HG02981 (cell line): ENCODE results near the gene CDAN1.
"Not testable (repeated sequence)": the region's sequence is repeated elsewhere in the genome, so short reads cannot be mapped to it uniquely, and the experiment has no call there.

Experiments used
- ATAC-seq: cut with Tn5 transposase; IDR thresholded peaks from one replicate; pipeline ENCODE4 v1.9.1; 2021; ENCODE audit warnings: mild to moderate bottlenecking, moderate library complexity; ENCODE audit not compliant: unreplicated experiment

CDAN1 gene

GRCh38 chr15:42712584-42712983, 24.3 kb downstream of the CDAN1 start:
- ATAC-seq = no peak

DNA sequence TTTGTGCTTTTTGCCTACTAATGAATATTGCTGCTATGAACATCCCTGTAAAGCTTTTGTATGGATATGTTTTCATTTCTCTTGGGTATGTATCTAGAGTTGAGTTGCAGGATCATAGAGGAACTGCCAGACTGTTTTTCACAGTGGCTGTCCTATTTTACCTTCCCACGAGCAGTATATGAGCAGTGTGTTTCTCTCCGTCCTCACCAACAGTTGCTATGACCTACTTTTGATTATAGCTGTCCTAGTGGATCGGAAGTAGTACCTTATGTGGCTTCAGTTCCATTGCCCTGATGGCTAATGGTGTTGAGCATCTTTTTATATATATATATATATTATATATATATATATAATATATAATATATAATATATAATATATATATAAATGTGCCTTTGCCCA, 25.2 kb downstream of the CDAN1 start:
- no peak for ATAC-seq

GRCh38 chr15:42710662-42711061, 26.3 kb downstream of the CDAN1 start:
- no peak for ATAC-seq

- no peak for ATAC-seq
Measured at GRCh38 chr15:42707873-42708544, 28.9 kb downstream of the CDAN1 start.

- no peak for ATAC-seq
Measured at GRCh38 chr15:42707068-42707467, 29.9 kb downstream of the CDAN1 start.

DNA sequence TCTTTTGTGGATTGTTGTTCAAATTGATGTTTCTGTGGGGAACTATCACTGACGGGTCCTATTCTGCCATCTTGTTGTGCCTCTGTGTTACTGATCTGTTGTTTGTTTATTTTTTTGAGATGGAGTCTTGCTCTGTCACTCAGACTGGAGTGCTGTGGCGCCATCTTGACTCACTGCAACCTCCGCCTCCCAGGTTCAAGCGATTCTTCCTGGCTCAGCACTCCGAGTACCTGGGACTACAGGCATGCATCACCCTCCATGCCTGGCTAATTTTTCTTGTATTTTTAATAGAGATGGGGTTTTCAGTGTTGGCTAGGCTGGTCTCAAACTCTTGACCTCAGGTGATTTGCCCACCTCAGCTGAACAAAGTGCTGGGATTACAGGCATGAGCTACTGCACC, 31.6 kb downstream of the CDAN1 start:
- ATAC-seq = no peak

GRCh38 chr15:42704492-42704926, 32.4 kb downstream of the CDAN1 start:
- no peak for ATAC-seq

GRCh38 chr15:42696626-42697025, 40.3 kb downstream of the CDAN1 start:
- ATAC-seq = no peak

GRCh38 chr15:42695527-42696071, 41.3 kb downstream of the CDAN1 start:
- ATAC-seq = no peak

GRCh38 chr15:42694398-42694797, 42.5 kb downstream of the CDAN1 start:
- ATAC-seq = no peak

GRCh38 chr15:42693942-42694341, 43.0 kb downstream of the CDAN1 start:
- no peak for ATAC-seq

DNA sequence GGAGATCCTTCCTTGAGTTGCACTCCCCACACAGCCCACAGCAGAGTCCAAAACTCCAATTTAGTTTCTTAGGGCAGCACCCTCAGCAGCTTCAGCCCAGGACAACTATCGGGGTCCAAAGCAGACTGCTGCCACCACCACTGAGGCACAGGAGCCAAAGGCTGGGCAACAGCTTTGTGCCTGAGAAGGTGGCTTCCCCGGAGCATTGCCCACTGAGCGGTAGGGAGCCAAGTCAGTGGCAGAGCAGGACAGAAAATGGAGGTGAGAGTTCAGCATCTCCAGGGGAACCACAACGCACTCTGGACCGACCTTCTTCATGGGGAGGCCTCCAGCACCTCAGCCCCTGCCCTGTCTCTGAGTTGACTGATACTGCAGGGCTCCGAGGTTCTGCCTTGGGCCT, 43.4 kb downstream of the CDAN1 start:
- no peak for ATAC-seq

DNA sequence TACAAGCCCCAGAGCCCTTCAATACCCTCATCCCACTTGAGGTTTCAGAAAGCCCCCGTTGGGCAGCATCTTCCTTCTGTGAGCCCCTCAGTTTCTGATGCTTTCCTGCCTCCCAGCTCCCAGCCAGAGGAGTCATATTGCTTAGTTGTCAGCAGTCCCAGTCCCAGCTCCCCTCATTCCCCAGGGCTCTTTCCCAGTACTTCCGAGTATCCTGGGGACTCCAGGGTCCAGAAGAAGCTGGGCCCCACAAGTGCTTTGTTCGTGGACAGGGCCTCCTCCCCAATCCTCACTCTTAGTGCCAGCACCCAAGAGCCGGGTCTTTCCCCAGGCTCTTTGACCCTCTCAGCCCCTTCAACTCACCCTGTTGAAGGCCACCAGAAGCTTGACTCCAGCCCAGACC, 43.9 kb downstream of the CDAN1 start:
- ATAC-seq = no peak

- ATAC-seq = no peak
Measured at GRCh38 chr15:42692536-42692935, 44.4 kb downstream of the CDAN1 start.

DNA sequence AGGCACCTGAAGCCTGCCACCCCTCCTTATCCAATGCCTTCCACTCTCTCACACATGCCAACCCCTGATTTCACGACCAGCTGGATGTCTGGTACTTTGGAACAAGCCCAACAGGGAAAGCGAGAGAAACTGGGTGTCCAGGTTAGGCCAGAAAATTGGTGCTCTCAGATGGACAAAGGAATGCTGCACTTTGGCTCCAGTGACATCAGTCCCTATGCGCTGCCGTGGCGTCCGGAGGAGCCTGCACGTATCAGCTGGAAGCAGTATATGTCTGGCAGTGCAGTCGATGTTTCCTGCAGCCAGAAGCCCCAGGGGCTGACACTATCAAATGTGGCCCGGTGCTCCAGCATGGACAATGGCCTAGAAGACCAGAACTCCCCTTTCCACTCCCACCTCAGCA, 45.2 kb downstream of the CDAN1 start:
- ATAC-seq = no peak

DNA sequence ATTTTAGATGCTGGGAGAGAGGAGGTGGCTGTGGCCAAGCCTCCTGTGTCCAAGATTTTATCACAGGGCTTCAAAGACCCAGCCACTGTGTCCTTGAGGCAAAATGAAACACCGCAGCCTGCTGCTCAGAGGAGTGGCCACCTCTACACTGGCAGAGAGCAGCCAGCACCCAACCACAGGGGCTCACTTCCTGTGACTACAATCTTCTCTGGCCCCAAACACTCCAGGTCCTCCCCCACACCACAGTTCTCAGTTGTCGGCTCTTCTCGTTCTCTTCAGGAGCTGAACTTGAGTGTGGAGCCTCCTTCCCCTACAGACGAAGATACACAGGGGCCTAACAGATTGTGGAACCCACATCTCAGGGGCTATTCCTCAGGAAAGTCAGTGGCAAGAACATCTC, 45.6 kb downstream of the CDAN1 start:
- no peak for ATAC-seq

- no peak for ATAC-seq
Measured at GRCh38 chr15:42688301-42688700, 48.6 kb downstream of the CDAN1 start.

GRCh38 chr15:42687740-42688139, 49.2 kb downstream of the CDAN1 start:
- ATAC-seq = no peak

- no peak for ATAC-seq
Measured at GRCh38 chr15:42686281-42686680, 50.6 kb downstream of the CDAN1 start.

- ATAC-seq = no peak
Measured at GRCh38 chr15:42681119-42681518, 55.8 kb downstream of the CDAN1 start.

DNA sequence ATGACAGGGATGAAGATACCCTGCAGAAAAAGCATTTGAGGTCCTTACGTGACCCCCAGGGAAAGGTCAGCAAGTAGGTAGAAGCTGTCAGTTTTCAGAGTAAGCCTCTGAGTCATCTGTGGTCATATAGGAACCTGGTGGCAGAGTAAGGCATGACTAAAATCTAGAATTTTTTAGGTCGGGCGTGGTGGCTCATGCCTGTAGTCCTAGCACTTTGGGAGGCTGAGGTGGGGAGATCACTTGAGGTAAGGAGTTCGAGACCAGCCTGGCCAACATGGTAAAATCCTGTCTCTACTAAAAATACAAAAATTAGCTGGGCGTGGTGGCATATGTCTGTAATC, 56.8 kb downstream of the CDAN1 start:
- ATAC-seq = not testable (repeated sequence)

GRCh38 chr15:42679285-42680141, 57.4 kb downstream of the CDAN1 start:
- no peak for ATAC-seq
